NCI-H345 treated with DMSO at 0.1 percent for 48 hours (cell line): ENCODE results near the gene HOMER2.

Experiments
- DNase-seq: peaks from one replicate; lab custom pipeline; 2025; ENCODE audit not compliant: unreplicated experiment; lab: John Stamatoyannopoulos, UW

HOMER2 gene

DNA sequence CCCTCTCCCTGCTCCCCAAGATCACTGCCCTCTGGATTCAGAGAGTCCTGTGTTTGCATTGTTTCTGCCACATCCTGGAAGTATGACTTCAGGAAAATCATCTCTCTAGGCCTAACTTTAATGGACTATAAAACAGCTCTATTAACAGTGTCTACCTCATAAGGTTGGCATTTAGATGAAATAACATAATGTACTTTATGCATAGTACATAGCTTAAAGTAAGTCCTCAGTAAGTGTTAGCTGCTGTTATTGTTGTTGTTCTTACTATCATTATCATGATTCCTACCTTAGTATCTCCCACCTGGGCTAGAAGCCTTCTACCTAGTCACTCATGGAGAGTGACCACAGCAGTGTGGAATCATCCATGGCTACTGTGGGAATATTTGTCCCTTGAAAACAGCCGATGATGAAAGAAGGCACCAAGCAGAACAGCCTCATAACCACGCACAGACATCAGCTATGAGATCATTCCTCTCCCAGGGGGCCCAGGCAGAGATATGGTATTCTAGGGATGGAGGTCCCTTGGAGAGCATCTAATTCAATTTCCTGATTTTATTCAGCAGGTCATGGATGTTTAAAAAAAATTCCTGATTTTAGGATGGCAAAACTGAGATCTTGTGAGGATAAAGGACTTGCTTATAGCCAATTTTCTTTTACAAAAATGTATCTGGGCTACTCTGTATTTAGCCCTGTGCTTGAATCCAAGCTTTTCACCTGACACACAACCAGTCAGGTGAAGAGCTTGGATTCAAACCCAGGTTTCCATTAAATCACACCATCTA lies 148.5 kb downstream of the HOMER2 start:
- no peak for DNase-seq

DNA sequence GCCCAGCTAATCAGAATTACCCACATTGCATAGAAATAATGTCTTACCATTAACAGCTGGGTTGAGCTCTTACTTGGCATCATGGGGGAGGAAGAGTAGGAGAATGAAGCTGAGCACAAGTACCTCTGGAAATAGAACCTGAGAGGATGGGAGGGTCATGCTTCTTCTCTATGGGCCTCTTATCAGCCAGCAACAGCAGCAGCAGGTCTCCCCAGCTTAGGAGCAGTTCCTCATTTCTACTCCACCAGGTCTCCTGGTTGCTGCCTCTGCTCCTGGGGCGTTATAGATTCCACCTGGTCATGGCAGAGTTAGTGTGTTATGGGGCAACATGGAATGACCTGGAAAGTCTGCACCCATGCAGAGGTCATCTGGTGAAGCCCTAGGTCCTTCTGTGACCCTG lies 150.0 kb downstream of the HOMER2 start:
- DNase-seq, result no peak

GRCh38 chr15:82799183-82799841 lies 153.2 kb downstream of the HOMER2 start:
- no peak for DNase-seq
